NCI-H82 (cell line): ENCODE data around the gene FRMD4A.

Experiments
- DNase-seq: peaks from one replicate; lab custom pipeline; 2025; lab: John Stamatoyannopoulos, UW

The FRMD4A gene

GRCh38 chr10:13816195-13816925 lies 514.4 kb downstream of the FRMD4A start:
- no peak for DNase-seq

DNA sequence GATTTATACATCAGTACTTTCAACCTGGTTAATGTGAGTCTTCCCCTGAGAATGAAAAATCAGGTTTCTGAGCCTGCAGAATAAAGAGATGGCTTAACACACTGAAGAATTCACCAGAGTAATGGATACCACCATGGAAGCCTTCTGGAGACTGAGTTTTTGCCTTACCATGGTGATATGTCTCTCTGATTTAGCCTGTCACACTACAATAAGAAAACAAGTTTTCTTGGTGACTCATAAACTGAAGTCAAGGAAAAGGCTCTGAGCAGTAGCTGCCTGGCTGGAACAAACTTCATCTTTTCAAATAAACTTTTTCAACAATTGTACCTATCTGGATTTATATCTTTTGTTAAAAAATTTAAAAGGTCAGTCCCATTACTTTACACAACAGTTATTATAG lies 515.0 kb downstream of the FRMD4A start:
- DNase-seq: no peak

DNA sequence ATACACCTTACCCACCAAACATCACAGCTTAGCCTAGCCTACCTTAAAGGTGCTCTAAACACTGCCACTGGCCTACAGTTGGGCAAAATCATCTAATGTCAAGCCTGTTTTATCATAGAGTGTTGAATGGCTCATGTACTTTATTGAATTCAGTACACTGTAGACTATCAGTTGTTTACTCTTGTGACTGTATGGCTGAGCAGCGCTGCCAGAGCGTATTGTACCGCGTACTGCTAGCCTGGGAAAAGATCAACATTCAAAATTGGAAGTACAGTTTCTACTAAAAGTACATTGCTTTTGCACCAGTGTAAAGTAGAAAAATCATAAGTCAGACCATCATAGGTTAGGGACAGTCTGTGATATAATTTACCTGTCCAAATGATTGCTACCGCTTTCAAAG lies 517.2 kb downstream of the FRMD4A start:
- no peak for DNase-seq

DNA sequence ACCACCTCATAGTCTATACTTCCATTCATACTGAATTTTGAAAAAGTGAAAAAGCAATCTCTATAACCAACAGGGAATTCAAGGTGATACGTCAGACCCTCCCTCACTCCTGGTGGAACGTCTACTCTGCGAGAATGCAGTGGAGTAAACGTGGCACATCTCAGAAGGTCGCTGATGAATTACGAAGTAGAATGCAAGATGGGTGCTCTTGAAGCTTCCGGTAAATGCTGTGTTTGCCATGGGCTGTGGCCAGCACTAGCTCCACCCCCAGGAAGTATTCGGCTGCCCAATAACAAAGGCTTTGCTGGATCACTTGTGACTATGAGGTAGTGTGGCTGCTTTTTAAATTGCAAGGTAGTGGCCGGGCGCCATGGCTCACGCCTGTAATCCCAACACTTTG lies 517.9 kb downstream of the FRMD4A start:
- DNase-seq: no peak

GRCh38 chr10:13810568-13810967 lies 520.2 kb downstream of the FRMD4A start:
- DNase-seq: no peak

DNA sequence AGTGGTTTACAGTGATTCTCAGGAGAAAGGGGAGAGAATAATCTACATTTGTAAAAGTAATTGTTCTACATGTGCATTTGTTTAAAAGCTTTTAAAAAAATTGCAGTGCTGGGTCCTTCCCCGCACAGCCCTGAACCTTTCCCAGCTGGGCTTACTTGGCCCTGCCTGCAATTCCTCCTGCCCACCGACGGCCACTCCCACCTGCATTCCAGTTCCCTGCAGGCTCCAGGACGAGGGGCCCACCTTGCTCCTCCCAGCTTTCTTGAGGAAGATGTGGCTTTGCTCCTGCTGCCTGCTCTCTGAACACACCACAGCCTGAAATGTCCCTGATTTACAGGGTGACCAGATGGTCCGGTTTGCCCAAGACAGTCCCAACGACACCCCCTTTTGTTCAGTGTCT lies 521.3 kb downstream of the FRMD4A start:
- no peak for DNase-seq

GRCh38 chr10:13808556-13809391 lies 522.0 kb downstream of the FRMD4A start:
- DNase-seq: no peak

GRCh38 chr10:13806419-13806818 lies 524.3 kb downstream of the FRMD4A start:
- no peak for DNase-seq

DNA sequence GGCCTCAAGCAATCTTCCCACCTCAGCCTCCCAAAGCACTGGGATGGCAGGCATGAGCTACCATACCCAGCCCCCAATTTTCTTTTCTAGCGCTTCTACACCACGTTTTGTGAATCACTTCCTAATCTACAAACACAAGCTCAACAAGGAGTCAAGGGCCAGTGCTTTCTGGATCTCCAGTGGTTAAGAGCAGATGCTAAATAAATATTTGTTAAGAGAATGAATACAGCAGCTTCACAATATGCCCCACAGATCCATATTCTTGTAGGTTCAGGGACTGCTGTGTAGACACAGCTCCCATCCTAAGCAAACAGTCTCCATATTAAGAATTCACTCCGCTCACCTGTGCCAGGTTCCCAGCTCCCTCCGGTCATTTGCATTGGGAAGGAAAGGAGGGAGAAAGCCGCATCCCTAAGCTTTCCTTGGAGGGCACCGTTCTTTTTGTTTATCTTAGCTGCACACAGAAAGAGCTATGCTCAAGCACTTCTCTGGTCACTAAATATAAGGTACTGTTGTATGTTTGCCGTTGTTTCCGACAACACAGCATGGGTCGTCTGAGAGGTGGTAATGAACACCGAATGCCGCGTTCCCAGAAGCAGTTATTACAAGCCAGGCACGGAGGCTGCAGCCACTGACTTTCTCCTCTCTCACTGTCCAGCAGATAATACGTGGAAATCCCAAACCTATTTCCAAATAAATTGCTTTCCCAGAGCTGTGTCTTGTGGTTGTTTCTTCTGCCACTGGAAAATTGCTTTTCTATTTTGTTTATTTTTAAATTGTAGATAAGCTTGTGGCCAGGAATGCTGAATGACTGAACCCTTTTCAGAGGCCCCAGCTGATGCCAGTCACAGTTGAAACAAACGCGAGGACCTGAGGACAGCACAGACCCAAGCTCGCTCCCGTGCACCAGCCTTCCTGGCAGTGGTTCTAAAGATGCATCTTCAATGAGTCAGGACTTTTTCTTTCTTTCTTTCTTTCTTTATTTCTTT lies 526.9 kb downstream of the FRMD4A start:
- DNase-seq: no peak

DNA sequence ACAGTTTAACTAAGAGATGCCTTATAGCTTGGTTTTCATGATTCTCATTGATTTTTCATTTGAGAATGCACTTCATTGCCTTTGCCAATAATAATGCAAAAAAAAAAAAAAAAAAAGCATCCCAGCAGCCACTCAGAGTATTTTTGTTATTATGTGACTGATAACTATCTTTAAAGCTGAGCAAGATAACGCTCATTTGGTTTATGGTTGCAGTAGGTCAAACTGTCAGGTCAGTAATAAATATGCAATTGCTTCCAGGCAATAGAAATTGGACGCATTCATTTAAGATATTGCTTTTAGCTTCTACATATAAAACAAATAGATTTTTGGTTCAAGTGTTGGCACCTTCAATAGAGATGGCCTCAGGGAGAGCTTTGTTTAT lies 528.8 kb downstream of the FRMD4A start:
- DNase-seq: no peak

- DNase-seq: no peak
Measured at GRCh38 chr10:13801156-13801906, 529.4 kb downstream of the FRMD4A start.

DNA sequence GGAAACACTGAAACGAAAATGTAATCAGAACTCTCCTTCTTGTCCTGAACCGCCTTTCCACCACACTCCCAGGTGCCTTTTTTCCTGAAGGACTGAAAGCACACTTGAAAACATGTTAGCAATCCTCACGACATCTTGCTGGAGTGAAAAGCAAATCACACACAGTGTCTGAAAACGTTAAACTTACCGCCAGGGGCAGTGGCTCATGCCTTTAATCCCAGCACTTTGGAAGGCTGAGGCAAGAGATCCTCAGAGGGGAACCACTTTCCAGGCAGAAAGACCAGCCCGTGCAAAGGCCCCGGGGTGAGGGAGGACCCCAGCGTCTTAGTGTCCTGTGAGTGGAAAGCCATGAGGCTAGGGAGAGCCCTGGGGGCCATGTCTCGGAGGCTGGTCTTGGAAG lies 533.6 kb downstream of the FRMD4A start:
- no peak for DNase-seq

- DNase-seq: no peak
Measured at GRCh38 chr10:13795653-13796555, 534.8 kb downstream of the FRMD4A start.

DNA sequence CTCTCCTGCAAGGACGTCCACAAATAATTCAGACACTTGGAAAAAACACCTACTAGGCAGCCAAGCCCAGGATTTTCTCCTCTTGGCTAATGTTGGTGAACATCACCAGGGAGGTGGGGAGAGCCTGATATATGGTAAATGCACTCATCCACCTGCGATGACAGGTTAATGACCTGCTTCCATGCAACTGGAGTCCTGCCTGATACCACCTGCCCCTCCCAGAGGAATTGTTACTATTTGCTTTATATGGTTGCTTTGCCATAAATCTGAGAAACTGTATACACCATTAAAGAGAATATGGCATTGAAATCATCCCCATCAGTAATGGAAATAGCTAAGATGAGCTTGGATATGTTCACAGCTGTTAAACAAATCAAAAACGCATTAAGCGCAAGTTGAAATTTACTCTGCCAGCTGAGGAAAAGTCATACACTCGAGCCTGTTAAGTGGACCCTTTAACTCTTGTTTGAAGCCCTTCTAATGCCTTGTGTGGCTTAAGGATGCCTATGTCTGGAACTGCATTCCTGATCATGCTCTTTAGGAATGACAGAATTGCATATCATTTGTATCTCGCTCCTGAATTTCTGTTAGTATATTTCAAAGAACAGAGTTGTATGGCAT lies 535.6 kb downstream of the FRMD4A start:
- no peak for DNase-seq

GRCh38 chr10:13792006-13792405 lies 538.7 kb downstream of the FRMD4A start:
- DNase-seq: no peak

DNA sequence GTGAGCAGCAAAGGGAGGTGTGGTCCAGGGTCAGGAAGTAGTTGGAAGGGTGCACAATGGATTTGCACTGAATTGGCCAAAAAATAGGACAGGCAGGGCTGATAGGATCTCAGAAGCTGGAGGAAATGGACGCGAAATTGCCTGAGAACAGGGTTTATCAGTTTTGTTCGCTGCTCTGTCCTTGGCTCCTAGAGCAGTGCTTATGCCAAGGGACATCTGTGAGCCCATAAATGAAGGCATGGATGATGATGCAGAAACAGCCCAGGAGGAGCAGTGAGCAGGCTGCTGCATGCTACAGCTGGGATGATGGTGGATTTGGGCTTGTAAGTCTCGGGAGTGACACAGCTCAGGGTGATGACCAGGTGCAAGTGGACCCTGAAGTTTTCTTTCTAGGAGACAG lies 539.2 kb downstream of the FRMD4A start:
- DNase-seq: no peak

GRCh38 chr10:13790196-13790595 lies 540.5 kb downstream of the FRMD4A start:
- DNase-seq: no peak

DNA sequence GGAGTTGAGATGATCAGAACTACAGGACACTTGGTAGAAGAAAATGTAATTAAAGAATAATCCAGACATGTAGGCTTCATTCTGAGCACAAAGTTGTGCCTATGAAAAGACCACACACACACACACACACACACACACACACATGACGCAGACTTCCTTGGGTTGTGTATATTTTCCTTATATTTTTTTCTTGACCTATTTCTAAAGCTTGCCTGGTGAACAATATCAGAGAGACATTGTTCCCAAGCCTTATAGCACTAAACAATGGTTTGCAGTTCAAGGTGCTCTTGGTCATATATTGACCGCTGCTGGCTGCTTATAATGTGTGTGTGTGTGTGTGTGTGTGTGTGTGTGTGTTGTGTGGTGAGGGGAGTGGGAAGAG lies 541.3 kb downstream of the FRMD4A start:
- no peak for DNase-seq

- DNase-seq: no peak
Measured at GRCh38 chr10:13788711-13789447, 541.8 kb downstream of the FRMD4A start.

DNA sequence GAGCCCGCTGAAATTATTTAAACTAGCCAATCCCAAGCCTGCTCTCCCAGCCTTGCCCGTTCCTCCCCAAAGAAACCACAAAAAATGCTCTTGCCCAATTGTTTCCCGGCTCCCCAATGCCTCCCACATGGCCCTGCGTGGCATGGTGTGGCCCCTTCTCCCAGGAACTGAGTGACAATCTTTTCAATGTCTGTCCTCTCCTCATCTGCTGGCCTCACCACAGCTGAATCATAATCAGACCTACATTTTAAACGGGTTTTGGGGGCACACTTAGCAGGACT lies 542.5 kb downstream of the FRMD4A start:
- no peak for DNase-seq
